ENCODE data around the gene IZUMO1R.

IZUMO1R gene

DNA sequence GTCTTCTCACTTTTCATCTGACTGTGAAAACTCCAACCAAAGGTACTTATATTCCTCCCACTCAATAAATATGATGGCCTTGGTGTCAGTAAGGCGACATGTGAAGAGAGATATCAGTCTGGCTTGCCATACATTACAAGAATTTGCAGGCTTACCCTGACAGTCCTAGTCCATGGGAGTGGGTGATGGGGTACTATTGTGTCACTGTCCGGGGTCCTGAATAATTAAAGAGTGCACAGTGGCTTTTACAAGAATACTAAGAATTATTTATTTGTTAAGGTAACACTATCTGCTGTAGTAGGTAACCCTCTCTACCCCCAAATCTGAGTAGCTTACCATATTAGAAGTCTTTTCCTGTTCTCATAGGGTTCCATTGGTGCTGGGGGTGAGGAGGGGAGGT is 23.1 kb upstream of the IZUMO1R start:
- TF ChIP-seq, protein P1, sequence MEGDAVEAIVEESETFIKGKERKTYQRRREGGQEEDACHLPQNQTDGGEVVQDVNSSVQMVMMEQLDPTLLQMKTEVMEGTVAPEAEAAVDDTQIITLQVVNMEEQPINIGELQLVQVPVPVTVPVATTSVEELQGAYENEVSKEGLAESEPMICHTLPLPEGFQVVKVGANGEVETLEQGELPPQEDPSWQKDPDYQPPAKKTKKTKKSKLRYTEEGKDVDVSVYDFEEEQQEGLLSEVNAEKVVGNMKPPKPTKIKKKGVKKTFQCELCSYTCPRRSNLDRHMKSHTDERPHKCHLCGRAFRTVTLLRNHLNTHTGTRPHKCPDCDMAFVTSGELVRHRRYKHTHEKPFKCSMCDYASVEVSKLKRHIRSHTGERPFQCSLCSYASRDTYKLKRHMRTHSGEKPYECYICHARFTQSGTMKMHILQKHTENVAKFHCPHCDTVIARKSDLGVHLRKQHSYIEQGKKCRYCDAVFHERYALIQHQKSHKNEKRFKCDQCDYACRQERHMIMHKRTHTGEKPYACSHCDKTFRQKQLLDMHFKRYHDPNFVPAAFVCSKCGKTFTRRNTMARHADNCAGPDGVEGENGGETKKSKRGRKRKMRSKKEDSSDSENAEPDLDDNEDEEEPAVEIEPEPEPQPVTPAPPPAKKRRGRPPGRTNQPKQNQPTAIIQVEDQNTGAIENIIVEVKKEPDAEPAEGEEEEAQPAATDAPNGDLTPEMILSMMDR (IDR thresholded peaks at IDR 0.05; ENCODE audit: control insufficient read depth, insufficient read depth, low read depth, low read length, missing control alignments) = no peak
- no peak for DNase-seq (ENCODE audit: low read depth)
- no peak overlapping the region for H3K4me3 ChIP-seq (ENCODE audit: control insufficient read depth, low read depth, low read length)

DNA sequence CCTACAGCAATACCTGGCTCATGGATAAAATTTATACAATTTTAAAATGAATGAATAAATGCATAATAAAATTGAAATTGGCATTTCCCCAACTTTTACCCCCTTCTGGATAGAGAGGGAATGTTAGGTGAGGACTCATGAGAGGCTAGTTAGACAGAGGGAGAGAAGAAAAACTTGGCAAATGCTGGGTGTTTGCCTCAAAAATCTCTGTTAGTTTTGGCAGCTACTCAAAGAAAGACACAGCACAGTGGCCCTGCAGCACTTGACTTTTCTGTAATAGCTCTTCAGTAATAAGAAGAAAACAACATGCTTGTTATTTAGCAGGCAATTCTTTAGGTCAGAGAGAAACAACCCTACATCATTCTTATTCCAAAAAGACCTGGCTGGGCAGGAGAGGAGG is 20.7 kb upstream of the IZUMO1R start:
- TF ChIP-seq, protein P1 (IDR thresholded peaks at IDR 0.05; ENCODE audit: control insufficient read depth, insufficient read depth, low read depth, low read length, missing control alignments) = no peak
- DNase-seq (ENCODE audit: low read depth) = no peak
- no peak overlapping the region for H3K4me3 ChIP-seq (ENCODE audit: control insufficient read depth, low read depth, low read length)

DNA sequence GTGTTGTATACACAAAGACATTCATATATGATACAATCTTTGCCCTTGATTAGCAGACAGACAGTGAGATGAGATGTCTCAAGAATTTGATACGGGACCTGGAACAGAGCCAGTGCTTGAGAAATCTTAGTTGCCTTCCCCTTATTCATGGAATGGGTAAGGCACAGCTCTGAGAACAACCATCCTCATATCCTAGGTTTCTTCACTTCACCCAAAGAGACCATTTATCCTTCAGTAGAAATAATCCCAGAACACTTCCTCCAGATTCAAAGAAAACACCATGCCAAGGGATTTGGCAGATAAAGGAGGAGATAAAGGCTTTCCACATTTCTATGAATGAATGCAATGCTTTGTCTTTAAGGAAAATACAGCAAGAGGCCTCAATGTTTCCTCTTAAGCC is 8.8 kb upstream of the IZUMO1R start:
- TF ChIP-seq, protein P1 (IDR thresholded peaks at IDR 0.05; ENCODE audit: control insufficient read depth, insufficient read depth, low read depth, low read length, missing control alignments) = no peak
- no peak overlapping the region for H3K4me3 ChIP-seq (ENCODE audit: control insufficient read depth, low read depth, low read length)
- no peak for DNase-seq (ENCODE audit: low read depth)

DNA sequence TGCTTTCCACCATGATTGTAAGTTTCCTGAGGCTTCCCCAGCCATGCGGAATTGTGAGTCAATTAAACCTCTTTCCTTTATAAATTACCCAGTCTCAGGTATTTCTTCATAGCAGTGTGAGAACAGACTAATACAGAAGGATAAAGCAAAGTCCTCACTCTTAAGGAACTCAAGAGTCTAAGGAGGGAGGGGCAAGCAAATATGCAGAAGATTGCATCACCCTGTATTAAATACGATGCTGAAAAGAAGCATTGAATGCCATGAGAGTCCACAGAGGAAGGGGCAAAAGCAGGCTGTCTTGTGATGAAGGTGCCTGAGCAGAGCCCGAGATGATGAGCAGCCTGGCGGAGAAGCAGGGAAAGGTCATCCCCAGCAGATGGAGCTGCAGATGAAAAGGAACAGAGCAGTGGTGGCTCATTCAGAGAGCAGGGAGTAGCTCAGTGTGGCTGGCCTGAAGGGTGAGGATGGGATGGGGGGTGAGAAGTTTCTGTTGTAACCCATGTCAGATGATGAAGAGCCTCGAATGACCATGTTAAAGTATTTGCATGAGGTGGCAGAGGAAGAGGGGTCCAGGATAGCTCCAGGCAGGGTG is 6.3 kb upstream of the IZUMO1R start:
- TF ChIP-seq, protein P1 (IDR thresholded peaks at IDR 0.05; ENCODE audit: control insufficient read depth, insufficient read depth, low read depth, low read length, missing control alignments) = peak; percentile 24
- H3K4me3 ChIP-seq (ENCODE audit: control insufficient read depth, low read depth, low read length) = no peak overlapping the region
- no peak for DNase-seq (ENCODE audit: low read depth)

DNA sequence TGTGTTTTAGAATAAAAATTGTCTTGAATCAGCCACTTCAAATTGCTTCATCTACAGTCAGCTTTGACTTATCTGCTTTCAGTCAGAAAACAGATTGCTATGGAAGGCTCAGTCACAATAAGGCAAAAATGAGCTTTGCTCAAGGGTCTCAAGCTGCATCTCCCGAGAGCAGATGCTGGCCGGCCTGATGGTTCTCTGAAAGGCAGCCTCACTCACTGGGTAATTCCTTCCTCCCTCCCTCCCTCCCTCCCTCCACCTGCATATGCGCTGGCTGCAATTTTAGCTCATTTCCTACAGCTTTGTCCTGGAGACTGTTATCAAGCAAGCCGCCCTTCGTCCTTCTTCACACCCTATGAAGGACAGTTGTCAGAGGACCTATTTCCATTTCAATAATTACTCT is 1.6 kb upstream of the IZUMO1R start:
- no peak for DNase-seq (ENCODE audit: low read depth)
- no peak overlapping the region for H3K4me3 ChIP-seq (ENCODE audit: control insufficient read depth, low read depth, low read length)
- TF ChIP-seq, protein P1 (IDR thresholded peaks at IDR 0.05; ENCODE audit: control insufficient read depth, insufficient read depth, low read depth, low read length, missing control alignments) = no peak

DNA sequence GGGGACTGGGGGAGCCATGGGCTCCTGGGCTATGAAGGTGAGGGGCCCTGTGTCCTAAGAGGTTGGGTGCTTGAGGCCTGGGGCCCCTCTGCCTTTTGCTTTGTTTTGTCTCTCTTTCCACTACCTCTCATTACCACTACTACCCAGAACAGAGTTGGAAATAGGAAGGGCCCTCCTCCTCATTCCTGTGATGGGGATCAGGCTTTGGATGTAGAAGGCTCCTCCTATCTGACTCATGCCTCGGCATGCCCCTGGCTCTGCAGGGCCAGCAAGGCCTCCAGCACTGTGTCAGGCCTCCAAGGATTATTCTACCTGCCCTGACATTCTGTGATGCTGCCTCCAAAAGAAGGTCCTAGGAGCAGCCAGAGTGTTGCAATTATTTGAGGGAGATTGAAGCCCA is 766 bp downstream of the IZUMO1R start:
- H3K4me3 ChIP-seq (ENCODE audit: control insufficient read depth, low read depth, low read length) = no peak overlapping the region
- DNase-seq (ENCODE audit: low read depth) = no peak
- TF ChIP-seq, protein P1 (IDR thresholded peaks at IDR 0.05; ENCODE audit: control insufficient read depth, insufficient read depth, low read depth, low read length, missing control alignments) = no peak
